HT-29 (cell line): ENCODE measurements around the gene PTRHD1. TPM values are rescaled to one million over a fixed set of nuclear protein-coding genes. Genes with fewer than 3 reads are reported as not detected.
A peak's percentile ranks its signal among the peaks of the same experiment; 100 is the strongest.

Source experiments
- DNase-seq: peaks from one replicate; pipeline ENCODE4 v3.0.0-alpha.2; 2015; ENCODE audit warnings: low spot score
- total RNA-seq: library from RNA; depleted of rRNA; stranded (reverse); fragments of >200 nt; shearing (Covaris generic); gene quantifications from 2 replicates; pipeline ENCODE4 v1.2.3, GENCODE V29; 2014

The PTRHD1 gene
- total RNA-seq, 1 experiment from 2014 or later, result 57.9 TPM

- DNase-seq, result peak; percentile 31
Measured at GRCh38 chr2:24830351-24830750, 37.2 kb upstream of the PTRHD1 start.

- no peak for DNase-seq
Measured at GRCh38 chr2:24828238-24828996, 35.2 kb upstream of the PTRHD1 start.

GRCh38 chr2:24827321-24828237 lies 34.4 kb upstream of the PTRHD1 start:
- peak; percentile 76 for DNase-seq

GRCh38 chr2:24826773-24827145 lies 33.6 kb upstream of the PTRHD1 start:
- no peak for DNase-seq

- no peak for DNase-seq
Measured at GRCh38 chr2:24825883-24826772, 32.9 kb upstream of the PTRHD1 start.

GRCh38 chr2:24824966-24825882 lies 32.0 kb upstream of the PTRHD1 start:
- DNase-seq, result no peak

- no peak for DNase-seq
Measured at GRCh38 chr2:24824071-24824588, 30.9 kb upstream of the PTRHD1 start.

- DNase-seq, result no peak
Measured at GRCh38 chr2:24822049-24822706, 29.0 kb upstream of the PTRHD1 start.

- DNase-seq, result no peak
Measured at GRCh38 chr2:24821433-24821891, 28.3 kb upstream of the PTRHD1 start.

- no peak for DNase-seq
Measured at GRCh38 chr2:24820598-24821432, 27.6 kb upstream of the PTRHD1 start.

- DNase-seq, result no peak
Measured at GRCh38 chr2:24820175-24820513, 27.0 kb upstream of the PTRHD1 start.

GRCh38 chr2:24819442-24820174 lies 26.4 kb upstream of the PTRHD1 start:
- DNase-seq, result no peak

- no peak for DNase-seq
Measured at GRCh38 chr2:24818721-24819167, 25.6 kb upstream of the PTRHD1 start.

- DNase-seq, result no peak
Measured at GRCh38 chr2:24816884-24817283, 23.7 kb upstream of the PTRHD1 start.

GRCh38 chr2:24816404-24816803 lies 23.2 kb upstream of the PTRHD1 start:
- DNase-seq, result no peak

GRCh38 chr2:24815171-24815570 lies 22.0 kb upstream of the PTRHD1 start:
- DNase-seq, result no peak

- DNase-seq, result no peak
Measured at GRCh38 chr2:24814516-24814915, 21.3 kb upstream of the PTRHD1 start.

- DNase-seq, result no peak
Measured at GRCh38 chr2:24813691-24814137, 20.5 kb upstream of the PTRHD1 start.
